BJ (cell line): ENCODE results near the gene HNRNPH1. TPM values are rescaled to one million over a fixed set of nuclear protein-coding genes. Genes with fewer than 3 reads are reported as not detected.

Experiments
- CTCF ChIA-PET: fragments of 350-600 bp; formaldehyde crosslinking; extraction: SDS; loops from one replicate; lab custom pipeline; 2021; ENCODE audit warnings: antibody characterized with exemption, inconsistent platforms; lab: Yijun Ruan, JAX
- POLR2A ChIA-PET: fragments of 300-600 bp; sonication (Branson Sonifier 250); formaldehyde crosslinking; extraction: SDS; loops from one replicate; lab custom pipeline; 2021; ENCODE audit warnings: antibody characterized with exemption; lab: Charles Lee
- DNase-seq: peaks from one replicate; pipeline ENCODE4 v3.0.0-alpha.2; 2011; ENCODE audit warnings: low read depth
- H3K27me3 ChIP-seq: 2 replicates; pipeline ENCODE4 v1.6.0; 2011; ENCODE audit warnings: low read length; ENCODE audit not compliant: control insufficient read depth, insufficient read depth
- H3K36me3 ChIP-seq: 2 replicates; pipeline ENCODE4 v1.5.1; 2011; ENCODE audit warnings: low read length; ENCODE audit not compliant: control insufficient read depth, insufficient read depth
- H3K4me3 ChIP-seq: 2 replicates; pipeline ENCODE4 v1.5.1; 2011; ENCODE audit warnings: low read depth, mild to moderate bottlenecking, control low read depth, low read length
- polyA plus RNA-seq: library from polyadenylated mRNA; depleted of rRNA; stranded (reverse); fragments of >200 nt; gene quantifications from 2 replicates; pipeline ENCODE4 v1.2.3, GENCODE V29; 2011
- TF ChIP-seq, protein P1 (sequence below): IDR thresholded peaks from 2 replicates; pipeline ENCODE4 v1.5.1; 2011; ENCODE audit warnings: low read depth, mild to moderate bottlenecking, control low read depth, inconsistent platforms, low read length, moderate library complexity; ENCODE audit not compliant: insufficient read depth

Gene HNRNPH1
- polyA plus RNA-seq, 1 experiment, result 142 TPM

DNA sequence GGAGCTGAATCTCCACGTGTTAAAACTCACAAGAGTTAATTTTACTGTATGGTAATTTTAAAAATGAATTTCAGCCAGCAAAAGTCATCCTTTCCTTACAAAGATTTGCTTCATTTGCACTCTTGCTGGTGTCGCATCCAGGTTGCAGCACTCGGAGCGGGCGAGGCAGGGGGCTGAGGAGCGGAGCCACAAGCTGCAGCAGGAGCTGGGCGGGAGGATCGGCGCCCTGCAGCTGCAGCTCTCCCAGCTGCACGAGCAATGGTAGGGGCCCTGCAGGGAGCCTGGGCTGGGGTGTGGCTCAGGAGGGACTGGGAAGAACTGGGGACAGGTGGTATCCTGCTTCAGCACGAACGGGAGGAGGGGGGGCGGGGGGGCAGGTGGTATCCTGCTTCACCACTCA, 27.1 kb downstream of the HNRNPH1 start:
- TF ChIP-seq, protein P1, sequence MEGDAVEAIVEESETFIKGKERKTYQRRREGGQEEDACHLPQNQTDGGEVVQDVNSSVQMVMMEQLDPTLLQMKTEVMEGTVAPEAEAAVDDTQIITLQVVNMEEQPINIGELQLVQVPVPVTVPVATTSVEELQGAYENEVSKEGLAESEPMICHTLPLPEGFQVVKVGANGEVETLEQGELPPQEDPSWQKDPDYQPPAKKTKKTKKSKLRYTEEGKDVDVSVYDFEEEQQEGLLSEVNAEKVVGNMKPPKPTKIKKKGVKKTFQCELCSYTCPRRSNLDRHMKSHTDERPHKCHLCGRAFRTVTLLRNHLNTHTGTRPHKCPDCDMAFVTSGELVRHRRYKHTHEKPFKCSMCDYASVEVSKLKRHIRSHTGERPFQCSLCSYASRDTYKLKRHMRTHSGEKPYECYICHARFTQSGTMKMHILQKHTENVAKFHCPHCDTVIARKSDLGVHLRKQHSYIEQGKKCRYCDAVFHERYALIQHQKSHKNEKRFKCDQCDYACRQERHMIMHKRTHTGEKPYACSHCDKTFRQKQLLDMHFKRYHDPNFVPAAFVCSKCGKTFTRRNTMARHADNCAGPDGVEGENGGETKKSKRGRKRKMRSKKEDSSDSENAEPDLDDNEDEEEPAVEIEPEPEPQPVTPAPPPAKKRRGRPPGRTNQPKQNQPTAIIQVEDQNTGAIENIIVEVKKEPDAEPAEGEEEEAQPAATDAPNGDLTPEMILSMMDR, result no peak
- H3K4me3 ChIP-seq, result no peak overlapping the region
- peaks cover 29% of the 10 kb centered on the region for H3K36me3 ChIP-seq
- POLR2A ChIA-PET, result no interaction called here
- DNase-seq, result no peak
- CTCF ChIA-PET, result interaction anchor here (0.6 to 1.5 kb wide), 3 partner anchors 15 to 30 kb away, joined by 3 to 6 read pairs (median 3); no protein-coding TSS in a partner anchor
- no peaks in the 10 kb centered on the region for H3K27me3 ChIP-seq

DNA sequence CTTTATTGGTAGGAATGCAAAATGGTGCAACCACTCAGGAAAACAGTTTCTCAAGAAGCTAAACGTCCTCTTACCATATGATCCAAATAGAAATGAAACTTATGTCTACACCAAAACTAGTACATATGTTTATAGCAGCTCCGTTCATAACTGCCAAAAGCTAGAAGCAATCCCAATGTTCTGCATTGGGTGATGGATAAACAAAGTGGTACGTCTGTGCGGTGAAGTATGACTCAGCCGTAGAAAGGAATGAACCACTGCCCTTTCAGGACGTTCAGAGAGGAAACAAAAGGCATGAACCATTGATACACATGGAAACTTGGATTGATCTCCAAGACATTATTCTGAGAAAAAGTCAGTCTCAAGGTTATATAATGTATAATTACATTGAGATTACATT, 27.6 kb downstream of the HNRNPH1 start:
- H3K27me3 ChIP-seq, result no peaks in the 10 kb centered on the region
- H3K4me3 ChIP-seq, result no peak overlapping the region
- CTCF ChIA-PET, result interaction anchor here (0.6 to 1.5 kb wide), 2 partner anchors 16 to 25 kb away, joined by 3 read pairs; no protein-coding TSS in a partner anchor
- no peak for DNase-seq
- TF ChIP-seq, protein P1, result no peak
- POLR2A ChIA-PET, result no interaction called here
- peaks cover 29% of the 10 kb centered on the region for H3K36me3 ChIP-seq

DNA sequence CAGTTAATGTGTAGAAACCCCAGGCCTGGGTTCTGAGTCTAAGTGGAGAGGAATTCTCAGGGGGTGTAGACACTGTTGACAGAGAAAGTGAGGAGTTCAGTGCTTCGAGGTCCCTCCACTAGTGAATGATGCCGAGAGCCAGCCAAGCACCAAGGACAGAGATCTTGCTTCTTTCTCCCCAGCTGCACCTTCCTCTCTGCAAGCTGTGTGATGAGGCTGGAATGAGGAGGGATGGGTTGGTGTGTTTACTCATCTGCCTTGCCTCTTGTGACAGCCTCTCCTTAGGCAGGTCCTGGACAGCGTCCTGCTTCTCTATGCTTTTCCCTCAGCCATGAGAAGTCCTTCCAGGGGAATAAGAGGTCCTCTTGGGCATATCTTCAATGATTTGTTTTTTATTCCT, 35.3 kb downstream of the HNRNPH1 start:
- Histone ChIP-seq H3K36me3 (peaks cover 16% of the 10 kb centered on the region), H3K27me3 (no peaks in the 10 kb centered on the region), H3K4me3 (no peak overlapping the region)
- ChIA-PET CTCF (no interaction called here), POLR2A (no interaction called here)
- TF ChIP-seq, protein P1, result no peak
- DNase-seq, result no peak

DNA sequence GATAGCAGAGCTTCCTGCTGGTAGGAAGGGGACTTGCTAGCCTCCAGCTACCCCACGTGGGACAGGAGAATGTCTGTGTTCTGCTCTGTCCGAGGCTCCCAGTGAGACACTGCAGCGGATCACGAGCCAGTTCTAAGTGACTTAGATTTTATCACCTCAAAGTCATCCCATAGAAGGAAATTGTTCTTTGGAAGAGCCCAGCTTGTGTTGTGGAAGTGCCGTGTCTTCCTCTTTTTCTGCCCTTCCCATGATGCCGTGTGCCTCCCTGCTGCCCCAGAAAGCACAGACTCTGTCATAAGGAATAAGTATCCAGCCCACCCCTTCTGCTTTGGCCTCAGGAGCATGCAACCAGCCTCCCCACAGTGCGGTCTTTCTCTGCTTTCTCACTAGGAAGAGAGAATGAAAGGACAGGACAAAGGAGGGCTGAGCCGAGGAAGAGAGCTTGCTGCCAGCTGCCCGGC, 37.5 kb downstream of the HNRNPH1 start:
- Histone ChIP-seq H3K27me3 (no peaks in the 10 kb centered on the region), H3K36me3 (peaks cover 17% of the 10 kb centered on the region), H3K4me3 (no peak overlapping the region)
- no peak for DNase-seq
- CTCF ChIA-PET, result no interaction called here
- TF ChIP-seq, protein P1, result no peak
- POLR2A ChIA-PET, result no interaction called here

DNA sequence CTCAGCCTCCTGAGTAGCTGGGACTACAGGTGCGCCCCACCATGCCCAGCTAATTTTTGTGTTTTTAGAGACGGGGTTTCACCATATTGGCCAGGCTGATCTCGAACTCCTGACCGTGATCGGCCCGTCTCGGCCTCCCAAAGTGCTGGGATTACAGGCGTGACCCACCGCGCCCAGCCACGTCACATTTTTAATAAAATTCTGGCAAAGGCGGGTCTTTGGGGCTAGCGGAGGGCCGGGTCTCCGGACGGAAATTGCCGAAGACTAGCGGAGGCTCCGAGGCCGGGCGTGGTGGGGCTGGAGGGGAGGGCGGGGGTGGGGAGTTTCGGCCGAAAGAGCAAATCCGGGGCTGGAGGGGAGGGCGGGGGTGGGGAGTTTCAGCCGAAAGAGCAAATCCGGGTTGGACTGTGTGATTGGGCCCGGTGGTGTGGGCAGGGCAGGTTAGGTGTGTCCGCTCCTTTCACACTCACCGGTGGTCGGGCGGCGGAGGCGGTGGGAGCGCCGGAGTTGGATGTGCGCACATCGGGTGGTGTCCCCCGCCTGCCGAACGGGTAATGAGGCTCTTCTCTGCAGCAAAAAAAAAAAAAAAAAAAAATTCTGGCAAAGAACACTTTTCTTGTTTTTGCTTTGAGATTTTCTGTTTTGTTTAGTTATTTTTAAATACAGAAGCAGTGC, 46.0 kb downstream of the HNRNPH1 start:
- DNase-seq, result no peak
- TF ChIP-seq, protein P1, result no peak
- H3K4me3 ChIP-seq, result no peak overlapping the region
- ChIA-PET POLR2A (no interaction called here), CTCF (no interaction called here)
- H3K36me3 ChIP-seq, result peaks cover 8% of the 10 kb centered on the region
- no peaks in the 10 kb centered on the region for H3K27me3 ChIP-seq
